GM19324 (cell line): Measurements from ENCODE around the gene CDK13.

Experiments used
- ATAC-seq: cut with Tn5 transposase; IDR thresholded peaks from one replicate; pipeline ENCODE4 v1.9.1; 2021; ENCODE audit warnings: mild to moderate bottlenecking, moderate library complexity; ENCODE audit not compliant: unreplicated experiment, low FRiP score

The CDK13 gene

DNA sequence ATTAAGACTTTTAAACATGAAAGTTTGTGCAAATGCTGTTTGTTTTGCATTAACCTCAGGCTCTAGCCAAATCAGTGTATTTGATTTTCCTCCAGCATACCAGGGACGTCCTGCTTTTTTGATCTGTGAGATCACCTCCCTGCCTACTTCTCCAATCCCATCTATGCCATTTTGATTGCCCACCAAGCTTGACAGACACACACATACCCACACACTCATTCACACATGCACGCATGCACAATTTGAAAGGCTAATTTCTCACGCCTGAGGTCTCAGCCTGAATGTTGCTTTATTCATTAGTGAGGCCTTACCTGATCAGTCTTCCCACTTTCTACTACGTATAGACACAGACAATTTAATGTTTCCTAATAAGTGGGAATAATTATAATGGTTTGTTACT is 53.5 kb downstream of the CDK13 start:
- ATAC-seq, result no peak

DNA sequence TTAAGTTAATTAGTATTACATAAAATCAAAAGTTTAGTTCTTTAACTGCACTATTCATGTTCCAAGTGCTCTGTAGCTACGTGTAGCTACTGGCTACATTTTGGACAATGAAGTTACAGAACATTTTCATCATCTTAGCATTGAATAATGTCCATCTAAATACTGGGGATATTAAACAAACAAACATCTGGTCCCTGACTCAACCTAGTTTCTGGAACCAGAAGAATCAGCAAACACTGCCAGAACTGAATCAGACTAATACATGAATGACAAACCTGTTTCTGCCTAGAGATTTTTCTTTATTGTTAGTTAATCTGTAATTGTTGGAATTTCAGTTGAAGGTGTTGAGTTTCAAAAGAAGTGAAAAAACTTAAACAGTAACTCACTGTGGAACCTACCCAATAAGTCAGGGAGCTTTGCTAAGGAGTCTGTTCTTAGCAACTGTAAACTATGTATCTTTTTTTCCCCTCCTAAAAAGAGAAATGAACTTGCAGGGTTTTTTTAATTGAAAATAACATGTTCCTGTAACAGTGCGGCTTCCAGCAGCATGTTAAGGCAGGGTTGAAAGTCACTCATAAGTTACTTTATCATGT is 58.3 kb downstream of the CDK13 start:
- ATAC-seq, result no peak

DNA sequence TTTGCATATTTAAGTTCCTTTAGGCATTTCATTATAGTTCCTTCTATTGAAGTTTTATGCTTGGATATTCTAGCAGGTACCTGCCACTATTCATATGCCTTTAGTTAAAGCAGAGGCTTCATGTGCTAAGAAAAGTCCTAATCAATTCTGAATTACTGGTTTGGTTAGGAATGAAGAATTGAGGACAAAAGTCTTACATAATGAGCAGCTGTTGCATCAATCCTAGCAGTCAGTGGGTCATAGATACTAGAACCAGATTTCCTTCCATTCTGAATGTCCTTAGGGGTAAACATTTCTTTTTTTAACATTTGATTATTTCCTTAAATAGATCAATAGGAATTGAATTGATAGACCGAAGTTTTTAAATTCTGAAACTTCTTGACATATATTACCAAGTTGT is 59.2 kb downstream of the CDK13 start:
- no peak for ATAC-seq

DNA sequence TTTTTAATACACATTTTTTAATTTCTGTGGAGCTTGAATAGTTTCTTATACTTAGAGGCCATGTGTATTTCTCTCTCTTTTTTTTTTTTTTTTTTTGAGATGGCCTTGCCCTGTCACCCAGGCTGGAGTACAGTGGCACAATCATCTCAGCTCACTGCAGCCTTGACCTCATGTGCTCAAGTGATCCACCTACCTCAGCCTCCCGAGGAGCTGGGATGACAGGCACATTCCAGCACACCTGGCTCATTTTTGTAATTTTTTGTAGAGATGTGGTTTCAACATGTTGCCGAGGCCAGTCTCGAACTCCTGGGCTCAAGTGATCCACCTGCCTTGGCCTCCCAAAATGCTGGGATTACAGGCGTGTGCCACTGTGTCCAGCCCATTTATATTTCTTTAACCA is 64.3 kb downstream of the CDK13 start:
- ATAC-seq, result no peak

DNA sequence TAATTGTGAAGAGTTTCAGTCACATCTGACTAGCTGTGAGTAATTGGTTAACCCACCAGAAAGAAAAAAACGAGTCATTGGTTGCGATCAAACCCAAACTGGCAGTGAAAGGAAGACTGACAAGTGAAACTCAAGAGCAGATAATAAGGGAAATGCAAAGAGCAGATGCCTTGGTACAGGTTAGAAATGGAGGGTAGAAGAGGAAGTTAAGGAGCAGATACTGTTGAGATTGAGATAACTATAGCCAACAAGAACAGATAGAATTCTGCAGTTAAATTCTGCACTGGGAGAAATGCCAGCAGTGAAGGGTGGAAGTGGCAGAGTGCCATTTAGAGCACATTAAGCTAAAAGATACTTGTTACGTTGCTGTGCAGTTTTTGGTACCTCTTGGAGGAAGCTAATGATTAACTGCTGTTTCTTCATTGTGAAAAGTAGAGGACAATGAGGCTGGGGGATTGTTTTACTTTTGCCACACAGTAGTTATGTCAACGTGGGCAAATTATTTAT is 65.8 kb downstream of the CDK13 start:
- ATAC-seq, result peak; percentile 90

DNA sequence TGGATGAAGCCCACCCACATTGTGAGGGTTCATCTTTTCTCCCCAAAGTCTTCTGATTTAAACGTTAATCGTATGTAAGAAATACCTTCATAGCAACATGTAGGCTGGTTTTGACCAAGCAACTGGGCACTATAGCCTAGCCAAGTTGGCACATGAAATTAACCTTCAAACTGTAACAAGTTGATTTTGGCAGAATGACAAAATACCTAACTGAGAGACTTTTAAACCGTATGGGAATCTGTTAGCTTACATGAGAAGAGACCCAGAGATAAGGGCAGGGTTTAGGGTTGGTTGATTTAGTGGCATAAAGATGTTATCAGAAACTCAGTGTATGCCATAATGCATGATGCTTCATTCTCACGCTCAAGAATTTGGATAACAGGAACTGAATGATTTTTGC is 69.5 kb downstream of the CDK13 start:
- no peak for ATAC-seq

DNA sequence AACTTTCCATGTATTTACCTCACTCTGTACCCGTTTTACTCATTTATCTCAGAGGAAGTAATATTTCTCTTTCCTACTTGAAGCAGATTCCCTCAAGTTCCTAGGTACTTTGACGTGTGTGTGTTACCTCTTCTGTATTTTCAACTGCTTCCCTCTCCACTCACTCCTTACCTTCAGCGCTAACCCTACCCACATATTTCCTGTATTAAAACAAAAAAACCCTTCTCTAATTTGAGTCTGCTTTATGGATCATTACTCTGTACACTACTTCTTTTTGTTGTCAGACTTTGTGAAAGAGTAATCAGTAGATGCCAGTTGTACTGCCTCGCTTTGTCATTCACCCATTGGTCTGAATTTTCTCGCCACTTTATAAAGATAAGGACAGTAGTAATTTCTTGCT is 74.0 kb downstream of the CDK13 start:
- no peak for ATAC-seq

DNA sequence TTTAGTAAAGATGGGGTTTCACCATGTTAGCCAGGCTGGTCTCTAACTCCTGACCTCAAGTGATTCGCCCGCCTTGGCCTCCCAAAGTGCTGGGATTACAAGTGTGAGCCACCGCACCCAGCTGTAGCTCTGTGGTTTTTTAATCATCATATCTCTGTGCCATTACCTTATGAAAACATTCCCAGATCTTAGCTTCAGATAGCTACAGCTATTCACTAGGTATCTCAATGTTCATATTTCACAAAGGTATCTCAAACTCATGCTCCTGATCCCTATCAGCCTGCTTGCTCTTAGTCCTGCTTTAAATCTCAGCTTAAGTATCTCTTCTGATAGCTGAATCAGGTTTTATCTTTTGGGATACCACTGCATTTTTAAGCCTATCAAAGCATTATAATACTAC is 74.8 kb downstream of the CDK13 start:
- ATAC-seq, result no peak

DNA sequence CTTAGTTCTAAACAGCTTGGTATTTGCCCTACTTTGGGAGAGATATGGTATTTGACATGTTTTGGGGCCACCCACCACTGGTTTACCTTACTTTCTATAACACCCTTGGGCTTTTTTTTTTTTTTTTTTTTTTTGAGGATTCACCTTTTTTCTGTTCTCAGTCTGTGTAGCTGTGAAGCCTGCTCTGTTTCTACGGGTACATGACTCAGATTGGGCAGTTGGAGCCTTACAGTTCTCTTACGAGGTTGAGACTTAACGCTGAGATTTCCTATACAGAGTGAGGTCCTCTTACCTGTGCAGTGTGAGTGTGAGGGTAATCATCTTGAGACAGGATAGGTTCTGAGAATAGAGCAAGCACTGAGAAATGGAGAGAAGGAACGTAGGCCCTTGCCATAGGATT is 77.5 kb downstream of the CDK13 start:
- no peak for ATAC-seq

DNA sequence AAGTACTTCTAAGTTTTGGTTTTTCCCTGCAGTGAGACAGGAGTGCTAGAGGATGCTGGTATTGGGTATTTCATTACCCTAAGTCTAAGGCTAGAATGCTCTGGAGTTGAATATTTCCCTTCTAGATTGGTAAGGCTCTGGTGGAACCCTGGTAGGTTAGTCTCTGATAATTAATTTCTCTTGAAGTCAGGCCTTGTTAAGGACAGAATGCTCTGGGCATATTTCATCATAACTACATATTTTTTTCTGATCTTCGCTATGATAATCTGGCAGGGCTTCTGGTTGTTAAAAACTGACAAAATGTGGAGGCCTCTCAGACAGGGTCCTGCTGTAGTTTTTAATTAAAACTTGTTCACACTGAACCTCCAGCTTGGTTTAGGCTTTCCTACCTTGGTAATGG is 83.8 kb downstream of the CDK13 start:
- ATAC-seq, result no peak

DNA sequence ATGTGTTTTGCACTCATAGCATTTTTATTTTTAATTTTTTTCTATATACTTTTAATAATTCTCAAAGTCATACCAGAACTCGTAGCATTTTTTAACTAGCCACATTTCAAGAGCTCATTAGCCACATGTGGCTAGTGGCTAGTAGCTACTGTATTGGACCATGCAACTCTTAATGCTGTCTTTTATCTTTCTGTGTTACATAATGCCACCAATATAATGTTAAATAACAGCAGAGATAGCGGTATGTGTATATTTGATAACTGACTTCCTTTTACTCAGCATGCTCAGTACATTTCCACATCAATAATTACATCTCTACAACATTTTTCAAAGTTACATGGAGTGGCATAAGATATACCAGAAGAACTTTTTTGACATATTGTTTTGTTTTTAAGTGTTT is 91.4 kb downstream of the CDK13 start:
- no peak for ATAC-seq

DNA sequence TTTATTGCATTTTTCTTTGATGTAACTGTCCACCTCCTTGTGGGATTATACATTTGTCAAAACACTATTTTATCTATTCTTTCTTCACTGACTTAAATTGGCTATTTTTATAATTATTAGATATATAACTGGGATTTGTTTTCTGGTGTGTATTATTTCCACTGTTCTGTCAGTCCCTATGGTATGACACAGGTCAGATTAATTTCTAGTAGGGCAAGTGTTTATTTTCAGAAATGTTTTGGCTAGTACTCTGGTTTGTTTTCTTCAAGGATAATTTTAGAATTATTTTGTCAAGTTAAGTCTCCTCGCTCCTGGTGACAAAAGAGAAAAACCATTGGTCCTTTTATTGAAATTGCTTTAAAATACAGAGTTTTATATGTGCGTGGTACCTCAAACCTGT is 93.1 kb downstream of the CDK13 start:
- no peak for ATAC-seq

DNA sequence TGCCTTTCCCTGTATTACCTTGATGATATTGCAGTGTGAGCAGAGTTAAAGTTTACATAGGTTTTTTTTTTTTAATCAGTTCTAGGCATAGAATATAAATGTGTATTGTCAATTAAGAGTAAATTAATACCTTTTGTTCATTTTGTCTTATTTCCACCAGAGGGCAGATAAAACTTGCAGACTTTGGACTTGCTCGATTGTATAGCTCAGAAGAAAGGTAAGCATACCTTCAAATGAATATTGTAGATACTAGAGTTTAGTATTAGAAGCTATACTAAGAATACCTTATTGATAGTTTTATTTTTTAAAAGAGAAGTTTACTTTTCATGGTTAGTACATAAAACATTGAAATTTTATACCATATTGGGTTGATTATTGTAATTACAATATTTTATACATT is 97.6 kb downstream of the CDK13 start:
- no peak for ATAC-seq

DNA sequence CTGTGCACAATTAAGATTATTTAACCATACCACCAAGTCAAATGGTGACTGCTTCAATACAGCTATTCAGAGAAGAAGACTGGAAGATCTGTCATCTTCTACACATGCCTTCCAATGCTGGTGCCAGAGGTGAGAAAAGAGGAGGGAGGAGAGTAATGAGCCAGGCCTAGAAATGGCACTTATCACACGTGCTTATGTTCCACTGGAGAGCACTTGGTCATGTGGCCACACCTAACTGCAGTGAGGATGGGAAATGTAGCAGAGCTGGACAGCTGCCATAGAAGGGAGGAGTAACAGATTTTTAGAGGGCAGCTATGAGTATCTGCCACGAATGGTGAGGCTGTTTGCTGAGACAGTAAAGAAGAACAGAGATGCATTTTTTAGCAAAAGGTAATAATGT is 107.2 kb downstream of the CDK13 start:
- no peak for ATAC-seq

DNA sequence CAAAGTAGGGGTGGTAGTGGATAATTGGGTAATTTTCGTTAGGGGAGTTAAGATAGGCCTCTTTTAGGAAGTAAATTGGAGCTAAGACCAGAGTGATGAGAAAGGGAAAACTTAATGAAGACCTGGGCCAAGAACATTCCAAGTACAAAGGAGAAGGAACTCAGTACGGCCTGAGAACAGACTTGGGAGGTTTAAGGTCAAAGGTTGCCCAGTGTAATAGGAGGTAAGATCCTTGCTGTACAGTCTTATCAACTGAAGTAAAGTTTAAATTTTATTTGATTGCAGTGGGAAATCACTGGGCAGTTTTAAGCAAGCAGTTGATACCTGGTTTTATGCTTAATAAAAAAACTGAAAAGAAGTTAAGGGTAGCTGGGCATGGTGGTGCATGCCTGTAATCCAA is 108.0 kb downstream of the CDK13 start:
- no peak for ATAC-seq

DNA sequence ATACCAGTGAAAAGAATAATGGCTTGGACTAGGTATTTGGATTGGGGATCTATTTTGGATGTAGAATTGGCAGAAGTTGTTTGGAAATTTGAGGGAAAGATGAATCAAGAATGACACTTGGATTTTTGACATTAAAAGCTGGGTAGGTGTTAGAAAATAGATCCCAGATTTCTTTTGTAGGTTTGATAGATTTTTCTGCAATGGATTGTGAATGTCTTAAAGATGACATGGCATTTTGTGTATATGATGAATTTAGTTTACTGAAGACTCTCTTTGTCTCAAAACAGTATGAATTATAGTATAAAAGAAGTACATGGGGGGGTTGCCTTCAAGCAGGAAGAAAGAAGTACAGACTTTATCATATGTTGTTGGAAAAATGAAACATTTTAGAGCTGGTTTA is 108.6 kb downstream of the CDK13 start:
- ATAC-seq, result no peak

DNA sequence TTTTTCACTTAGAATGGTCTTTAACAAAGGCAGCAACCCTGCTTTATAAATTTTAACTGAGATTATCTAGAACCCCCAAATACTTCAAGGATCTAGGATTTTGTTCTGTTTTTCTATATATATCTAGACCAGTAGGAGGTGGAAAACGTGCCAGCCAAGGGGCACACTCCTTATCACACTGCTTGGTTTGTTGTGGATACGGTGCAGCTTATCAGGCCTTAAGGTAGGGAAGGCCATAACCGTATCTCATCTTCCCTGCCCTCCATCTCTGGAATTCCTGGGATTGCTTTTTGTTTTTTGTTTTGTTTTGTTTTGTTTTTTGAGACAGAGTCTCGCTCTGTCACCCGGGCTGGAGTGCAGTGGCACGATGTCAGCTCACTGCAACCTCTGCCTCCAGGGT is 109.0 kb downstream of the CDK13 start:
- no peak for ATAC-seq

DNA sequence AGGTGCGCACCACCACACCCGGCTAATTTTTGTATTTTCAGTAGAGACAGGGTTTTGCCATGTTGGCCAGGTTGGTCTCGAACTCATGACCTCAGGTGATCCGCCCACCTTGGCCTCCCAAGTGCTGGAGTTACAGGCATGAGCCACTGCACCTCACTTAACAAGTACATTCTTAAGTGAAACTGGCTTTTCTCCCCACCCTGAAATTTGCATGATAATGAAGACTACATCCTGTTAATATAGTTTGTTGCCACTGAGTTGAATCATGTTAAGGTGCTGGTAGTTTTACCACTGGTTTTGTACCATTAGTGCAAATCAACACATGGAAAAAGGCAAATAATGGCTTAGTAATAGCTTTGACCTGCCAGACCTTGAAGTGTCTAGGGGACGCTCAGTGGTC is 122.2 kb downstream of the CDK13 start:
- ATAC-seq, result no peak

DNA sequence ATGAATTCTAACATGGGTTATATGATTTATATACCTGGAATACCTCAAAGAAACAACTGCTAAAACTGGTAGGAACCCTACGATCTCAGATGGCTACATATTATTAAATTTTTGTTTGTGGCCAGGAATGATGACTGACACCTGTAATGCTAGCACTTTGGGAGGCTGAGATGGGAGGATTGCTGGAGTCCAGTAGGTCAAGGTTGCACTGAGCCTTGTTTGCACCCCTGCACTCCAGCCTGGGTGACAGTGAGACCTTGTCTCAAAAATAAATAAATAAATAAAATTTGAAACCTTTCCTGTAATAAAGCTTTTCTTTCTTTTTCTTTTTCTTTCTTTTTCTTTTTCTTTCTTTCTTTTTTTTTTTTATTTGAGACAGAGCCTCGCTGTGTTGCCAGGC is 123.2 kb downstream of the CDK13 start:
- no peak for ATAC-seq

DNA sequence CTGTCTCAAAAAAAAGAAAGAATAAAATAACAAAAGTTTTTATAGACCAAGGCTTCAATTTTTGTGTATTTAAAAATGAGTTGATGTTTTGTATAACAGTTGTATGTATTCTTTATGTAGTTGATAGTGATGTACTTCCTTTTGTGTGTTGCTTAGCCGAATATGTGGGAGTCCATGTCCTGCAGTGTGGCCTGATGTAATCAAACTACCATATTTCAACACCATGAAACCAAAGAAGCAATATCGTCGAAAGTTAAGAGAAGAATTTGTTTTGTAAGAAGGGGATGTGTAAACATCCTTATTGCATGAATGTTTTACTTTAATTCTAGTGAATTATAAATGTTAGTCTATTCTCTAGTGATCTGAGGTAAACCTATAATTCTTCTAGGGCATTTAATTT is 127.8 kb downstream of the CDK13 start:
- no peak for ATAC-seq

DNA sequence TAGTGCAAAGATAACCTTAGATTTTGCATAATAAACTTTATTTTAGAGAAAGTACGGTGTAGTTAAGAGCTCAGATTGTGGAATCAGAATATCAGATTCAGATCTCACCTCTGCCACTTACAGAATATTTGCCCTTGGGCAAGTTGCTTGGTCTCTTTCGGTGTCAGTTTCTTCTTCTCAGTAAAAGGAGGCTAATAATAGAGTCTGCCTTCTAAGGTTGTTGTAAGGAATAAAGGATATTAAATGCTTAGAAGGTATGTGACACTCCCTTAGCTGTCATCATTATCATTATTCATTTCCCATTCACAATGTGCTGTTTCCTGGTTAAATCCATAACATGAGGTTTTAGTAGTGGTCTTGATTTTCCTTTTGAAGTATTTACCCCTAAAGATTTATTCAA is 142.1 kb downstream of the CDK13 start:
- no peak for ATAC-seq

DNA sequence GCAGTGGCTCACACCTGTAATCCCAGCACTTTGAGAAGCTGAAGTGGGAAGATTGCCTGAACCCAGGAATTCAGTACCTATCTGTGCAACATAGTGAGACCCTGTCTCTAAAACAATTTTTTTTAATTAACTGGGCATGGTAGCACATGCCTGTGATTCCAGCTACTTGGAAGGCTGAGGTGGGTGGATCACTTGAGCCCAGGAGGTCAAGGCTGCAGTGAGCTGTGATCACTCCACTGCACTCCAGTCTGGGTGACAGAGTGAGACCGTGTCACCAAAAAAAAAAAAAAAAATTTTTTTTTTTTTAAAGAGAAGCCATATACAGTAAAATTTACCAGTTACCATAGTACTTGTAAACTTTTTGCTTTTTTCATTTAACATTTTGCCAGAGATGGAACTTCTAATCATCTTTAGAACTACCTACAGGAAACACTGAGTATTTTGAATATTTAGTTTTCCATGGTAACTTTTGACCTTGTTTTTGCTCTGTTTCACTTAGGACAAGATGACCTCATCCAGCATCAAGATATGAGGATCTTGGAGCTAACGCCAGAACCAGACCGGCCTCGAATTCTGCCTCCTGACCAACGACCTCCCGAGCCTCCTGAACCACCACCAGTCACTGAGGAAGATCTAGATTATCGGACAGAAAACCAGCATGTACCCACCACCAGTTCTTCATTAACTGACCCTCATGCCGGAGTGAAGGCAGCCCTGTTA is 143.7 kb downstream of the CDK13 start:
- no peak for ATAC-seq
